Measurements from ENCODE around the gene CSNK1A1.
A peak's percentile ranks its signal among the peaks of the same experiment; 100 is the strongest.

Gene CSNK1A1

DNA sequence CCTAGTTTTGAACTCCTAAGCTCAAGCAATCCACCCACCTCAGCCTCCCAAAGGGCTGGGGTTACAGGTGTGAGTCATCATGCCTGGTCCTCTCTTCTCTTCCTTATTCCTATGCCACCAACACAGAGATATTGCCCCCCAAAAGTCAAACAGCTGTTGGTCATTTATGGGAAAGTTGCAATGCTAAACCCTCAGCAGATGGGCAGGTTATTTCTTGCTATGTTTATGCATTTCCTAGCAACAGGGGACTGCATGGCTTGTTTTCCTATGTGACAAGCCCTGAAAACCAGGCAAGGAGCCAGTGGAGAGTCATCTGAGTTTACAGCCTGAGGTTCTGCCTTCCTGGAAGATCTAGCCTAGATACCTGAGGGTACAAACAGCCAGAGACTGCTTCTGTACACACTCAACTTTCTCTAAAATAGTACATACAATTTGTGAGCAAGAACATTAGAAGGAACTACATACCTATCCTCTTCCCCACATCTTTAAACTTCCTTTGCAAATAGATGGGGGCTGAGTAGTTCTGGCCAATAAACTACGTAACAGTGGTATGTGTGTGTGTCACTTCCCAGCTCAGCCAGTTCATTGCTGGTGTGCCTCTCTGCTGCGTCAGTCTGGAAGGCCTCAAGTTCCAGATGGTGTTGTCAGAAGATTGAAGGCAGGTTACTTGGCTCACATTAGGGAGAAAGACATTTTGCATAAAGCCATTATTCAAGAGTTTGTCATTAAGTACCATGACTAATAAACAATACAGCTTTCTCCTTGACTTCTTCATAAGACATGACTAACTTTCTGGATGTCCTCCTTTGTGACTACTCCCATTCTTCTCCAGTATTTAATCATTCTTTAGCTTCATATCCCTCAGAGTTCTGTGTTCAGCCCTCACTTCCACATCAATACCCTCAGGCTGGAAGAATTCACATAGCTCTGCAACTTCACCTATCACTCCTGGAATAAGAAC lies 65.3 kb downstream of the CSNK1A1 start:
- no peak for TF ChIP-seq CTCF (IDR thresholded peaks at IDR 0.05; ENCODE audit: low read depth, low read length)
- H3K4me3 ChIP-seq (ENCODE audit: low read depth, low read length), result peak overlapping the region; percentile 6; the same call in 1 of the 2 replicates

GRCh38 chr5:149481485-149481884 lies 69.8 kb downstream of the CSNK1A1 start:
- no peak for TF ChIP-seq CTCF (IDR thresholded peaks at IDR 0.05; ENCODE audit: low read depth, low read length)
- H3K4me3 ChIP-seq (ENCODE audit: low read depth, low read length), result no peak overlapping the region

DNA sequence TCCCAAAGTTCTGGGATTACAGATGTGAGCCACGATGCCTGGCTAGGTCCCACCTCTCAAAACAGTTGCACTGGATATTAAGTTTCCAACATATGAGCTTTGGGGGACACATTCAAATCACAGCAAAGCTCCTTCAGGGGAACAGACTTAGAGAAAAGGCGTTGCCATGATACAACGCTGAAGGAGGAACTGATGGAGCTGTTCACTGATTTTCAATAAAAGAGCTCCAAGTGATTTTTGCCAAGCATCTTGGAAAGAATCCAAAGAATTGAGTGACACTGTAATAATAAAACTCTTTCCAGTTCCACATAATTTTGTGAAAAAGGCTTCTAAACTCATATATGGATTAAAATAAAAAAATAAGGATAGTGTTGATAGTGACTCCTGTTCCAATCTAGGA lies 72.5 kb downstream of the CSNK1A1 start:
- H3K4me3 ChIP-seq (ENCODE audit: low read depth, low read length), result no peak overlapping the region
- TF ChIP-seq CTCF (IDR thresholded peaks at IDR 0.05; ENCODE audit: low read depth, low read length), result no peak

GRCh38 chr5:149475777-149476176 lies 75.5 kb downstream of the CSNK1A1 start:
- no peak overlapping the region for H3K4me3 ChIP-seq (ENCODE audit: low read depth, low read length)
- TF ChIP-seq CTCF (IDR thresholded peaks at IDR 0.05; ENCODE audit: low read depth, low read length), result no peak

GRCh38 chr5:149474198-149474597 lies 77.0 kb downstream of the CSNK1A1 start:
- no peak for TF ChIP-seq CTCF (IDR thresholded peaks at IDR 0.05; ENCODE audit: low read depth, low read length)
- no peak overlapping the region for H3K4me3 ChIP-seq (ENCODE audit: low read depth, low read length)

DNA sequence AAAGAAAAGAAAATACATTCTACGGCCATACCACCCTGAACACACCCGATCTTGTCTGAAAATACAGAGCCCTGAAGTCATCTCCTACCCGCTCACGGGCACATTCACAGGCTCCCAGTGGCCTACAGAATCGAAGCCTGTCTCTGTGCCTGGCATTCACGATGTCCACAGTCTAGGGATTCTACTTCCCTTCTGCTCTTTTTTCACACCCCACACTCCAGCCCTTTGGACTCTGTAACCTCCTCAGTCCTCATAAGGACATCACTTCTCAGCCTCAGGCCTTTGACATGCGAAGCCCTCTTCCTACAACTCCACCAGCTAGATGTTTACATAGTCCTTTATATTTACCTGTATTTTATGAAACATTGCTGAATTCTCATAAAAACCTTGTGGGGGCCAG lies 77.8 kb downstream of the CSNK1A1 start:
- no peak for TF ChIP-seq CTCF (IDR thresholded peaks at IDR 0.05; ENCODE audit: low read depth, low read length)
- H3K4me3 ChIP-seq (ENCODE audit: low read depth, low read length), result no peak overlapping the region

- H3K4me3 ChIP-seq (ENCODE audit: low read depth, low read length), result no peak overlapping the region
- no peak for TF ChIP-seq CTCF (IDR thresholded peaks at IDR 0.05; ENCODE audit: low read depth, low read length)
These were observed 78.8 kb downstream of the CSNK1A1 start for GRCh38 chr5:149472399-149472798.

Data from WI38 (cell line).